ENCODE results near the gene TMEM213.

Gene TMEM213

DNA sequence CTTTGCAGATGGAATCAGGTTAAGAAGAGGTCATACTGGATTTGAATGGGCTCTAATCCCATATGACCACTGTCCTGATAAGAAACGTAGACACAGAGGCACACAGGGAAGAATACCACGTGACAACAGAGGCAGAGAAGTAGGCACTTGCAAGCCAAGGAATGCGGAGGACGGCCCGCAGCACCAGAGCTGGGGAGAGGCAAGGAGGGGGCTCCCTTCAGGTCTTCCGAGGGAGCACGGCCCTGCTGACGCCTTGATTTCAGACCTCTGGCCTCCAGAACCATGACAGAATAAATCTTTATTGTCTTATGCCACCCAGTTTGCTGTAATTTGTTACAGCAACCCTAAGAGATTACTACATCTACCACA lies 44.7 kb upstream of the TMEM213 start:
- Histone ChIP-seq H3K36me3 (ENCODE audit: insufficient read depth, low read length) (no peaks in the 10 kb centered on the region), H3K9me3 (ENCODE audit: insufficient read depth, low read depth, low read length) (no peaks in the 10 kb centered on the region), H3K4me3 (ENCODE audit: low read length, poor library complexity, severe bottlenecking) (peak overlapping the region; percentile 34), H3K4me1 (ENCODE audit: insufficient read depth, low read length, poor library complexity, severe bottlenecking) (peaks cover 71% of the 10 kb centered on the region), H3K79me2 (ENCODE audit: insufficient read depth, low read length) (no peaks in the 10 kb centered on the region), H2AFZ (ENCODE audit: low read length) (no peak overlapping the region), H4K20me1 (ENCODE audit: insufficient read depth, low read length, poor library complexity, severe bottlenecking) (no peaks in the 10 kb centered on the region), H3F3A (ENCODE audit: low read depth) (peaks cover 3% of the 10 kb centered on the region; the same call in 1 of the 2 replicates), H3K9ac (ENCODE audit: low read depth, low read length, poor library complexity, severe bottlenecking) (peak overlapping the region; percentile 57), H3K27me3 (ENCODE audit: insufficient read depth, low read length, poor library complexity, severe bottlenecking) (no peaks in the 10 kb centered on the region), H3K9me2 (replicated peaks; ENCODE audit: low read depth, low read length) (no peaks in the 10 kb centered on the region), H3K4me2 (ENCODE audit: low read depth, low read length, poor library complexity, severe bottlenecking) (peak overlapping the region; percentile 64)
- TF ChIP-seq EZH2phosphoT487 (IDR thresholded peaks at IDR 0.05; ENCODE audit: borderline replicate concordance), result no peak
- no peak for TF ChIP-seq CTCF (conservative IDR thresholded peaks at IDR 0.05; ENCODE audit: low read length)

- peak overlapping the region; percentile 57 for H3K9ac ChIP-seq (ENCODE audit: low read depth, low read length, poor library complexity, severe bottlenecking)
- no peak overlapping the region for H2AFZ ChIP-seq (ENCODE audit: low read length)
- peaks cover 3% of the 10 kb centered on the region; the same call in 1 of the 2 replicates for H3F3A ChIP-seq (ENCODE audit: low read depth)
Observed at GRCh38 chr7:138753610-138754009, 44.2 kb upstream of the TMEM213 start.

DNA sequence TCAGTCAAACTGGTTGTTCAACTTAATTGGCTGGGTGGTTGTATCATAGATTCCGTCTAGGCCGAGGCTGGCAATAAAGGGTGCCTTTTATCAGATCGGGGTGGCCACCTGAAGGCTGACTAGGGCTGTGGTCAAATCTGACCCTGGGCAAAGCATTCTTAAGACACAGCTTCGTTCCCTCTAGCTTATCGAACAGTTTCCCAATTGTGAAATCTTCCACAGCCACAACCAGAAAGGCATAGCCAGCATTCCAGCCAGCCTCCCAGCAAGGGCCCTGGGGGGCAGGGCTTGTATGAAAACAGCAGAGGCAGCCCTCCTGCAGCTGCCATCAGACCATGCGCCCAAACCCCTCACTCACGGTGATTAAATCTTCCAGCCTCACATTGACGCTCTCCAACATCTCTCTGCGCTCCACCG lies 42.5 kb upstream of the TMEM213 start:
- H3K36me3 ChIP-seq (ENCODE audit: insufficient read depth, low read length), result no peaks in the 10 kb centered on the region
- H3K4me2 ChIP-seq (ENCODE audit: low read depth, low read length, poor library complexity, severe bottlenecking), result no peak overlapping the region
- no peaks in the 10 kb centered on the region for H4K20me1 ChIP-seq (ENCODE audit: insufficient read depth, low read length, poor library complexity, severe bottlenecking)
- peaks cover 3% of the 10 kb centered on the region; the same call in 1 of the 2 replicates for H3F3A ChIP-seq (ENCODE audit: low read depth)
- H3K9me2 ChIP-seq (replicated peaks; ENCODE audit: low read depth, low read length), result no peaks in the 10 kb centered on the region
- H3K9ac ChIP-seq (ENCODE audit: low read depth, low read length, poor library complexity, severe bottlenecking), result no peak overlapping the region
- H2AFZ ChIP-seq (ENCODE audit: low read length), result no peak overlapping the region
- no peaks in the 10 kb centered on the region for H3K27me3 ChIP-seq (ENCODE audit: insufficient read depth, low read length, poor library complexity, severe bottlenecking)
- H3K79me2 ChIP-seq (ENCODE audit: insufficient read depth, low read length), result no peaks in the 10 kb centered on the region
- H3K4me3 ChIP-seq (ENCODE audit: low read length, poor library complexity, severe bottlenecking), result no peak overlapping the region
- H3K9me3 ChIP-seq (ENCODE audit: insufficient read depth, low read depth, low read length), result no peaks in the 10 kb centered on the region
- no peak for TF ChIP-seq CTCF (conservative IDR thresholded peaks at IDR 0.05; ENCODE audit: low read length)
- TF ChIP-seq EZH2phosphoT487 (IDR thresholded peaks at IDR 0.05; ENCODE audit: borderline replicate concordance), result no peak
- H3K4me1 ChIP-seq (ENCODE audit: insufficient read depth, low read length, poor library complexity, severe bottlenecking), result peaks cover 53% of the 10 kb centered on the region

More at GRCh38 chr7:138753610-138754009, 44.2 kb upstream of the TMEM213 start:
- peaks cover 70% of the 10 kb centered on the region for H3K4me1 ChIP-seq (ENCODE audit: insufficient read depth, low read length, poor library complexity, severe bottlenecking)
- H3K27me3 ChIP-seq (ENCODE audit: insufficient read depth, low read length, poor library complexity, severe bottlenecking), result no peaks in the 10 kb centered on the region
- H4K20me1 ChIP-seq (ENCODE audit: insufficient read depth, low read length, poor library complexity, severe bottlenecking), result no peaks in the 10 kb centered on the region
- H3K36me3 ChIP-seq (ENCODE audit: insufficient read depth, low read length), result no peaks in the 10 kb centered on the region
- no peaks in the 10 kb centered on the region for H3K9me3 ChIP-seq (ENCODE audit: insufficient read depth, low read depth, low read length)
- TF ChIP-seq CTCF (conservative IDR thresholded peaks at IDR 0.05; ENCODE audit: low read length), result no peak
- TF ChIP-seq EZH2phosphoT487 (IDR thresholded peaks at IDR 0.05; ENCODE audit: borderline replicate concordance), result no peak
- H3K9me2 ChIP-seq (replicated peaks; ENCODE audit: low read depth, low read length), result no peaks in the 10 kb centered on the region
- peak overlapping the region; percentile 64 for H3K4me2 ChIP-seq (ENCODE audit: low read depth, low read length, poor library complexity, severe bottlenecking)
- peak overlapping the region; percentile 34 for H3K4me3 ChIP-seq (ENCODE audit: low read length, poor library complexity, severe bottlenecking)
- H3K79me2 ChIP-seq (ENCODE audit: insufficient read depth, low read length), result no peaks in the 10 kb centered on the region
